IgD-negative memory B cell (primary cell): ENCODE measurements around the gene CLDN5. TPM values are rescaled to one million over a fixed set of nuclear protein-coding genes. Genes with fewer than 3 reads are reported as not detected.

Experiments
- H3K27ac Mint-ChIP-seq, 3 donors: one replicate each; pipeline ENCODE4 v1.8.0; 2020 to 2022; ENCODE audit warnings: mild to moderate bottlenecking in 3 of 3, mixed read lengths in 3 of 3, moderate library complexity in 1 of 3
- H3K27me3 Mint-ChIP-seq: one replicate; pipeline ENCODE4 v1.8.0; 2021; ENCODE audit warnings: mixed read lengths
- H3K36me3 Mint-ChIP-seq: one replicate; pipeline ENCODE4 v1.8.0; 2020; ENCODE audit warnings: mild to moderate bottlenecking, mixed read lengths
- H3K4me1 Mint-ChIP-seq, 3 donors: one replicate each; pipeline ENCODE4 v1.8.0; 2020 to 2022; ENCODE audit warnings: mixed read lengths in 3 of 3, mild to moderate bottlenecking in 1 of 3
- H3K4me3 Mint-ChIP-seq, 4 donors: one replicate each; pipeline ENCODE4 v1.8.0; 2020 to 2022; ENCODE audit warnings: mild to moderate bottlenecking in 4 of 4, mixed read lengths in 4 of 4, moderate library complexity in 3 of 4
- H3K9me3 Mint-ChIP-seq, 3 donors: one replicate each; pipeline ENCODE4 v1.8.0; 2020 to 2021; ENCODE audit warnings: mixed read lengths in 3 of 3, mild to moderate bottlenecking in 1 of 3
- polyA plus RNA-seq: library from polyadenylated mRNA; unstranded; fragments of 300-500 nt; fragmentation: Illumina TruSeq; gene quantifications from one replicate; pipeline ENCODE4 v1.2.3, GENCODE V29; 2021

Gene CLDN5, protein sequence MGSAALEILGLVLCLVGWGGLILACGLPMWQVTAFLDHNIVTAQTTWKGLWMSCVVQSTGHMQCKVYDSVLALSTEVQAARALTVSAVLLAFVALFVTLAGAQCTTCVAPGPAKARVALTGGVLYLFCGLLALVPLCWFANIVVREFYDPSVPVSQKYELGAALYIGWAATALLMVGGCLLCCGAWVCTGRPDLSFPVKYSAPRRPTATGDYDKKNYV
- polyA plus RNA-seq = 0.79 TPM

DNA sequence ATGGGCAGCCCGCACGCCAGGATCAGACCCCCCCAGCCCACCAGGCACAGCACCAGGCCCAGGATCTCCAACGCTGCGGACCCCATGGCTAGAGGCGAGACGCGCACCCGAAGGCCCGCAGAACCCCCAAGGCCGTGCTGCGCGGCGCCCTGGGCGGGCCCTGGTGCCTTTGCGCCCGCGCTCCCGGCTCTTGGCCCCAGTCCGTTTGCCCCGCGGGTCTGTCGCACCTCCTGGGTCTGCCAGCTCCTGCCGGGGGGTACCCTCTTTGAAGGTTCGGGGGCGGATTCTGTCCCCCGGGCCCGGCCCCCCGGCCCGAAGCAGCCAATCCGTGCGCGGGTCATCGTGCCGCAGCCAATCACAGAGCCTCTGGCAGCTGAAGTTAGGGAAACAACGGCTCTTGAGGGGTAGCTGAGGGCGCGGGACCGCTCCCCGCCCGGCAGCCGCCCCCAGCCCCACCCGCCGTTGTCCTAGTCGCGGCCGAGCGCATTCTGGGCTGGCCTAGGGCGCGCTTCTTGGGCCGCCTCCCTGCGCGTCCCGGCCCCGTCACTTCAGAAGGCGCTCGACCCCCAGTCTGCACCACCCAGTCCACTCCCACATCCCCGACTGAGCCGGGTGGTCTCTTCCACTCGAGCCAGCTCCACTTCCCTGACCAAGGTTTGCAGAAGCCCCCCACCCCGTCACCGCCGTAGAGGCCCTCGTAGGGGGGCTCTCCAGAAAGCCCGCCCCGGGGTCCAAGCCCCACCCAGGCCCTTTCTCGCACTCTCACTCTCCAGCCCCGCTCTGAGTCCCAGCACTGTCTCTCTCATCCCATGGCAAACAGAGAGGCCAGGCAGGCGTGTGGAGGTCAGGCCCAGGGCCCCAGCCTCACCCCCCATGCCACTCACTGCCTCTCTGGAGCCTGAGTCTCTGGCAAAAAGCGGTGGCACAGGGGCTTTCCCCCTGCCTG is at the start of gene CLDN5:
CLDN5 (minus strand) TSS at position 241 of the 946 bp plus-strand sequence; CDS start at position 86, 155 bp downstream.
- Mint-ChIP-seq H3K4me3 (peak within 1 kb of the TSS in 3 of 4 donors; percentile 54 to 92 (median 80)), H3K27ac (peak within 1 kb of the TSS in 1 of 3 donors; percentile 5), H3K27me3 (peaks cover 31% of the 10 kb centered on the region), H3K9me3 (no peaks in the 10 kb centered on the region), H3K36me3 (no peaks in the 10 kb centered on the region), H3K4me1 (peaks cover 0 to 4% (median 0%) of the 10 kb centered on the region in 3 donors)

DNA sequence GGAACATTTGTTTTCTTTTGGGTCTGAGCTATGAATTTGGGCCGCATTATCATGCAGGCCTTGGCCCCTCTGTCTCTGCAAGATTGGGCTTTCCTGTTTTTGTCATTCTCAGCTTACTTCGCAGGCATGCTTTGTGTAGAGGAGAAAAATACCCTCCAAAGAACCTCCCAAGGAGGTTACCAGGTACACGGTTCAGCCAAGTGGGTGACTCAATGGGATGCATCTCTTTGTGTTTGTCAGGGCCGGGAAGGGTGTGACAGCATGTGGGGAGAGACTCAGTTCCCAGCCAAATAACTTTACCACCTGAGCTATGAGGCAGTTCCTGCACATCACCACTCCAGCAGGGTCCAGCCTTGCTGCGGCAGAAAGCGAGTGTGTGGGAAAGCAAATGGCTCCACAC is 47.8 kb upstream of the CLDN5 start:
- no peaks in the 10 kb centered on the region for H3K36me3 Mint-ChIP-seq
- H3K27ac Mint-ChIP-seq = no peak overlapping the region
- H3K27me3 Mint-ChIP-seq = peaks cover 7% of the 10 kb centered on the region
- H3K4me3 Mint-ChIP-seq = no peak overlapping the region
- H3K9me3 Mint-ChIP-seq = no peaks in the 10 kb centered on the region
- H3K4me1 Mint-ChIP-seq = no peaks in the 10 kb centered on the region

- Mint-ChIP-seq H3K4me1 (no peaks in the 10 kb centered on the region), H3K27me3 (peaks cover 5% of the 10 kb centered on the region), H3K27ac (no peak overlapping the region), H3K9me3 (no peaks in the 10 kb centered on the region), H3K36me3 (no peaks in the 10 kb centered on the region), H3K4me3 (no peak overlapping the region)
These were observed 47.1 kb upstream of the CLDN5 start for GRCh38 chr22:19571207-19571795.

DNA sequence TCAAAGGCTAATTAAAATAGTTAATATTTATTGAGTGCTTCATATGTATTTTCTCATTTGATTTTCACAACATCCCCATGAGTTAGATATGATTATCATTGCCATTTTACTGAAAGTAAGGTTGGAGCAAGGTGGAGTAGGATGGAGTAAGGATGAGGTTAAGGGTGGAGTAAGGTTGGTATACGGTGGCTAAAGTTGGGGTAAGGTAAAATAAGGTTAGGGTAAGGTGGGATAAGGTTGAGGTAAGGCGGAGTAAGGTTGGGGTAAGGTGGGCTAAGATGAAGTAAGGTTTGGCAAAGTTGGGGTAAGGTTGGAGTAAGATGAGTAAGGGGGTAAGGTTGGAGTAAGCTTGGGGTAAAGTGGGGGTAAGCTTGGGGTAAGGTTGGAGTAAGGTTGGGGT is 45.8 kb upstream of the CLDN5 start:
- Mint-ChIP-seq H3K4me3 (no peak overlapping the region), H3K36me3 (no peaks in the 10 kb centered on the region), H3K4me1 (no peaks in the 10 kb centered on the region), H3K27ac (no peak overlapping the region), H3K27me3 (peaks cover 8% of the 10 kb centered on the region), H3K9me3 (no peaks in the 10 kb centered on the region)

DNA sequence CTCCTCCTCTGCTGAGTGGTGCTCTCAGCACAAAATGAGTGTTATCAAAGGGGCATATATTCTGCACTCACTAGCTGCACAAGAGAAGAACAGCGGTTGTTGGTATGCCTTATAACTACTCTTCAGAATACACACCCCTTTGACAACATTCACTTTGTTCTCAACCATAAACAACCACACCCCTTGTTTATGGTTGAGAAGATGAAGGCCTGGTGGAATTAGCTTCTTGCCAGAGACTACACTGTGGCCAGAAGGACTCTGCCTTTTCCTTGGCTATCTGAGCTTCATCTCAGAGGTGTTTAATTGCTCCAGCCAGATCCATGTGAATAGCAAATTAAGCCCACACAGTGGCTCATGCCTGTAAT is 45.0 kb upstream of the CLDN5 start:
- H3K36me3 Mint-ChIP-seq = no peaks in the 10 kb centered on the region
- peaks cover 9% of the 10 kb centered on the region for H3K27me3 Mint-ChIP-seq
- H3K4me3 Mint-ChIP-seq = no peak overlapping the region
- H3K27ac Mint-ChIP-seq = no peak overlapping the region
- H3K4me1 Mint-ChIP-seq = no peaks in the 10 kb centered on the region
- H3K9me3 Mint-ChIP-seq = peaks cover 0 to 4% (median 0%) of the 10 kb centered on the region in 3 donors

DNA sequence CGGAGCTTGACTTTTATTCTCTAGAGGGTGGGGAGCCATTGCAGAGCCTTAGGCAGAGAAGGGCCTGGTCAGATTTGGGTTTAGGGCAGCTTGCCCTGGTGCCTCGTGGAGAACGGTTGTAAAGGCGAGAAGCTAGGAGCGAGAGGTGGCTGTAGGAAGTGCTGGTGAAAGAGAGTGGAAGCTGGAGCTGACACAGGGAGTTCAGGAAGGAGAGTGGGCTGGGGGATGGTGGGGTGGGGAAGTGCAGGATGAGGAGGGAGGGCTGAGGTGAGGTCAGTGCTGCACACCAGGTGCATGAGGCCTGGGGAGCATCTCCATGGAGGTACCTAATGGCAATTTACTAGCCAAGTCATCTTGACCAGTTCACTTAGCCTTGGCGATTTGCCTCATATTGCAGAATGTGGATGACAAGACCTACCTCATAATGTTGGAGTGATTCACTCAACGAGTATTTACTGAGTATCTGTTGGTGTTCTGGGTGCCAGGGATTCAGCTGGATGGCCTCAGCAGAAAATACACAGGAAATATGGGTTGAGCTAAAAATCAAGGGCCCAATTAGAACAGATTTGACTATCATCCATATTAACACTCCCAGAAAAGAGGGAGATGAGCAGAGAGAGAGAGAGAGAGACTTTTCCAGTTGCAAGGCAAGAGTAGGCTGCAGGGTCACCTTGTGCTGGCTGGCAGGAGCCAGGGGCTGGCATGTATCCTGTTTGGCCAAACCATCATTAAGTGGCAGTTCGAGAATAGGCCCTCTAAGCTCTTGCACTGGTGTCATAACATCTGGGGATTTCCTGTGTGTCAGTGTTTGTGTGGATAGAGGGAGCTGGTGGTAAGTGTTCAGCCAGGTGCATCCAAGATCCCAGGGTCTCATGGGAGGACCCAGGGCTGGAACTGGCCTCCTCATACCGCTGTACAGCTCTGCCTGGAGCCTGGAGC is 44.4 kb upstream of the CLDN5 start:
- Mint-ChIP-seq H3K4me1 (no peaks in the 10 kb centered on the region), H3K9me3 (peaks cover 0 to 4% (median 0%) of the 10 kb centered on the region in 3 donors), H3K27ac (no peak overlapping the region)

GRCh38 chr22:19567157-19568009 is 43.2 kb upstream of the CLDN5 start:
- peaks cover 0 to 4% (median 0%) of the 10 kb centered on the region in 3 donors for H3K9me3 Mint-ChIP-seq
- no peaks in the 10 kb centered on the region for H3K36me3 Mint-ChIP-seq
- peak overlapping the region in 2 of 3 donors; percentile 3 to 34 for H3K27ac Mint-ChIP-seq
- H3K4me3 Mint-ChIP-seq = no peak overlapping the region
- no peaks in the 10 kb centered on the region for H3K4me1 Mint-ChIP-seq
- peaks cover 9% of the 10 kb centered on the region for H3K27me3 Mint-ChIP-seq

More for the DNA sequence above, 44.4 kb upstream of the CLDN5 start:
- H3K4me3 Mint-ChIP-seq = no peak overlapping the region
- H3K27me3 Mint-ChIP-seq = peaks cover 9% of the 10 kb centered on the region
- no peaks in the 10 kb centered on the region for H3K36me3 Mint-ChIP-seq

DNA sequence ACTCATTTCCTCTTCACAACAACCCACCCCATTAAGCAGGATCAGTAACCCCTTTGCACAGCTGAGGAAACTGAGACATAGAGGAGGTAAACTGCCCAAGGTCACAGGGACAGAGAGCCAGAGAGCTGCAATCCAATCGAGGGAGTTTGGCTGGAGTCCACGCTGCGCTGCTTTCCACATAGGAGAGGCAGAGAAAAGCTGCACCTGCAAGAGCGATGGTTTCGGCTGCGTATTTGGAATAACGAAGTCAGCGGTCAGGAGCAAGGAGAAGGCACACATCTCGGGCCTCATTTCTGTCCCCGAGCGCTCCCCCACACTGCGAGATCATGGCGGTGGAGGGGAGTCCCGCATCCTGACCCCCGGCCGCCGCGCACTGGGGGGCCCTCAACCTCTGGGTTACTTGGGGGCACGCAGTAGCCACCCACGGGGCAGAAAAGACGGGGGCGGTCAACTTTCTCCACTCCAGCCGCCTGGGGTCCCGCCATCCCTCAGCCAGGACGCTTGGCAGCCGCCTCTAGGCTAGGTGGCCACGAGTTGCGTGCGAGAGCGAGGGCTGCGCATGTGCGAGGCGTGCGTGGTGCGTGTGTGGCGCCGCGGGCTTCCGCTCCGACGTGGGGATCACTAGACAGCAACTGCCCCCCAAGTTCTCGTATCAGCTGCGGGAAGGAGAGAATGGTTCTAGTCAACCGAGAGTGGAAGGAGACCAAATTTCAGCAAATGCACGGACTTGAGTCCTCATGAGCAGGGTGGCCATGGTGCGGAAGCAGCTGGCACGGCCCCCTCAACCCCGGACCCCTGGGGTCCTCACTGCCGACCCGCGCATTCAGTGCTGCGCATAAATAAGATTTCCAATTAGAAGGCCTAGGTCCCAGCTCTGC is 42.3 kb upstream of the CLDN5 start:
- H3K4me3 Mint-ChIP-seq = no peak overlapping the region
- H3K9me3 Mint-ChIP-seq = peaks cover 0 to 4% (median 0%) of the 10 kb centered on the region in 3 donors
- no peaks in the 10 kb centered on the region for H3K36me3 Mint-ChIP-seq
- no peaks in the 10 kb centered on the region for H3K4me1 Mint-ChIP-seq
- H3K27me3 Mint-ChIP-seq = peaks cover 5% of the 10 kb centered on the region
- no peak overlapping the region for H3K27ac Mint-ChIP-seq

GRCh38 chr22:19565382-19566278 is 41.4 kb upstream of the CLDN5 start:
- Mint-ChIP-seq H3K27ac (no peak overlapping the region), H3K4me1 (no peaks in the 10 kb centered on the region), H3K36me3 (no peaks in the 10 kb centered on the region), H3K9me3 (peaks cover 0 to 4% (median 0%) of the 10 kb centered on the region in 3 donors), H3K27me3 (peaks cover 5% of the 10 kb centered on the region), H3K4me3 (no peak overlapping the region)

GRCh38 chr22:19559956-19560355 is 35.7 kb upstream of the CLDN5 start:
- Mint-ChIP-seq H3K27ac (no peak overlapping the region), H3K4me1 (no peaks in the 10 kb centered on the region), H3K9me3 (peaks cover 0 to 4% (median 0%) of the 10 kb centered on the region in 3 donors), H3K4me3 (no peak overlapping the region), H3K36me3 (no peaks in the 10 kb centered on the region), H3K27me3 (peaks cover 3% of the 10 kb centered on the region)

DNA sequence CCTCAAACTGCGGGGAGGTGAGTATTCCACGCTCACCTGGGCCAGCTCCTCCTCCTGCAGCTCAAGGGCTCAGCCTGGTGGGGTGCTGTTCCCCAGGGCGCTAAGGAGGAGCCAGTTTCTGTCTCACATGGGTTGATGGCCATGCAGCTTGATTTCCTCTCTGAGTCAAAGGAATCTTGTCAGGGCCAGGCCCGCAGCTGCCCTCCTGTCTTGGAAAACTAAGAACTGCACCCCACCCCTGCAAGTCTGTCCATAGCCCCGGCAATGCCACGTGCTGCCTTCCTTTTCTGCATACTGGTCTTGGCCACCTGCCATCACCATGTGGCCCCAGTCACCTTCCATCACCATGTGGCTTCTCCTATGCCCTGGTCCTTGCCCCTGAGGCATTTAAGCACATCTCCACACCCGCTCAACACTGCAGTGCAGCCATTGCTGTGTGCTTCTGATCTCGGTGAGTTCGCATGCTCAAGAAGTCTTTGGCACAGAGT is 35.2 kb upstream of the CLDN5 start:
- H3K4me3 Mint-ChIP-seq = no peak overlapping the region
- peaks cover 0 to under 1% (median 0%) of the 10 kb centered on the region in 3 donors for H3K9me3 Mint-ChIP-seq
- peaks cover 6% of the 10 kb centered on the region for H3K27me3 Mint-ChIP-seq
- H3K27ac Mint-ChIP-seq = no peak overlapping the region
- no peaks in the 10 kb centered on the region for H3K4me1 Mint-ChIP-seq
- H3K36me3 Mint-ChIP-seq = no peaks in the 10 kb centered on the region

DNA sequence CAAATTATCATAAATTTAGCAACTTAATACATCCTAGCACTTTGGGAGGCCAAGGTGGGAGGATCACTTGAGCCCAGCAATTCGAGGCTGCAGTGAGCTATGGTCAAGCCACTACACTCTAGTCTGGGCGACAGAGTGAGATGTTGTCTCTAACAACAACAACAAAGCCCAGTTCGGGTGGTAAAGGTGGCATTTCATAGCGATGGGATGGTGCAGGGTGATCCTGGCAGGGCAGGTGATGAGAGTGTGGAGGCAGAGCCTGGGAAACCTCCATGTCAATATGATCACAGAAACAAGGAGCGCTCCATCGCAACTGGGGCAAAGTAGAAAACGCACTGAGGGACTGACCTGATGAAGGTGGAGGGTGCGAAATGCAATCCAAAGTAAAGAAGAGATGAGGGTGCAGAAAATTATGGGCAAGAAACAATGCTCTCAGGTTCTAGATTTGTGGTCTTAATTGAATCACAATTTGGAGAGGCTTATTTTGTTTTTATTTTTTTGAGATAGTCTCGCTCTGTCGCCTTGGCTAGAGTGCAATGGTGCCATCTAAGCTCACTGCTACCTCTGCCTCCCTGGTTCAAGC is 32.8 kb upstream of the CLDN5 start:
- Mint-ChIP-seq H3K4me3 (no peak overlapping the region), H3K4me1 (no peaks in the 10 kb centered on the region), H3K27me3 (peaks cover 6% of the 10 kb centered on the region), H3K27ac (no peak overlapping the region), H3K36me3 (peaks cover 2% of the 10 kb centered on the region), H3K9me3 (peaks cover 0 to 4% (median 0%) of the 10 kb centered on the region in 3 donors)
